Astrocyte of the cerebellum (primary cell): Measurements from ENCODE around the gene KDM3B.

Experiments
- DNase-seq: peaks from one replicate; pipeline ENCODE4 v3.0.0-alpha.2; 2011; ENCODE audit warnings: low read depth
- H3K4me3 ChIP-seq: 2 replicates; pipeline ENCODE4 v1.5.1; 2011; ENCODE audit warnings: mild to moderate bottlenecking, low read depth, low read length, moderate library complexity
- in situ Hi-C: cut with HindIII; loops from 2 replicates; pipeline ENCODE4 v1.10.0; 2017; ENCODE audit warnings: low sequenced_read_pairs
- TF ChIP-seq, protein P1 (sequence below): IDR thresholded peaks from 2 replicates; pipeline ENCODE4 v1.5.1; 2012; ENCODE audit warnings: low read length, low read depth, moderate library complexity, mild to moderate bottlenecking; ENCODE audit errors: missing control alignments

Gene KDM3B

DNA sequence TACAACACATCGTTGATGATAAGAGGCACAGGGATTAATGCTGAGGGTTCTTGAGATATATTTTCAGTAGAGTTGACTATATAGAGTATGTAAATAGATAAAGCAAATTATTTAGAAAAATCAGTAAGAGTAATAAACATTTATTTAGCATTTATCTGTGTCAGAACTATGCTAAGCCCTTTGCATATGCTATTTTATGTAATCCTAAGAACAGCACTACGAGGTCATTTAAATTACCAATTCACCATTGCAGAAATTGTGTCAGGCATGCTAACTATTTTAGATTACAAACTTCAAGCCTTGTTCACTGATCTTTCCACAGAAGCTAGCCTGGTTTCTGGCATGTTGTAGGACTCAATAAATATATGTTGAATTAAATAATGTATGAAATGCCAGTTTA lies 66.0 kb downstream of the KDM3B start:
- TF ChIP-seq, protein P1, sequence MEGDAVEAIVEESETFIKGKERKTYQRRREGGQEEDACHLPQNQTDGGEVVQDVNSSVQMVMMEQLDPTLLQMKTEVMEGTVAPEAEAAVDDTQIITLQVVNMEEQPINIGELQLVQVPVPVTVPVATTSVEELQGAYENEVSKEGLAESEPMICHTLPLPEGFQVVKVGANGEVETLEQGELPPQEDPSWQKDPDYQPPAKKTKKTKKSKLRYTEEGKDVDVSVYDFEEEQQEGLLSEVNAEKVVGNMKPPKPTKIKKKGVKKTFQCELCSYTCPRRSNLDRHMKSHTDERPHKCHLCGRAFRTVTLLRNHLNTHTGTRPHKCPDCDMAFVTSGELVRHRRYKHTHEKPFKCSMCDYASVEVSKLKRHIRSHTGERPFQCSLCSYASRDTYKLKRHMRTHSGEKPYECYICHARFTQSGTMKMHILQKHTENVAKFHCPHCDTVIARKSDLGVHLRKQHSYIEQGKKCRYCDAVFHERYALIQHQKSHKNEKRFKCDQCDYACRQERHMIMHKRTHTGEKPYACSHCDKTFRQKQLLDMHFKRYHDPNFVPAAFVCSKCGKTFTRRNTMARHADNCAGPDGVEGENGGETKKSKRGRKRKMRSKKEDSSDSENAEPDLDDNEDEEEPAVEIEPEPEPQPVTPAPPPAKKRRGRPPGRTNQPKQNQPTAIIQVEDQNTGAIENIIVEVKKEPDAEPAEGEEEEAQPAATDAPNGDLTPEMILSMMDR = no peak
- in situ Hi-C loops = no loop called here
- no peak overlapping the region for H3K4me3 ChIP-seq
- DNase-seq = no peak

DNA sequence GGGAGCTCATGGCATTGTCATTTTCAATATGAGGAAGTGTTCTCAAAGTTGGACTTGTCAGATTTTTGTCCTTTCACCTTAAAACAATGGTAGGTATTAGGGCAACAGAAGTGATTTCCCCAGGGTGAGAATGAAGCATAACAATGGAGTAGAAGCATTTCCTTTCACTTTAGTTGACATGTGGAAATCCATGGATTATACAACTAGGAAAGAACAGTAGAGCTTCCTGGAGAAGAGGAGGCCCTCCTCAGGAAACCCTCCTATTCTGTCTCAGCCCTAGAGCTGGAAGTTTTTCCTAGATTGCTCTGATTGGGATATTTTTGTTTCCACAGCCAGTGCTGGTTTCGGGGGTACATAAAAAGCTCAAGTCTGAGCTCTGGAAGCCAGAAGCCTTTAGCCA lies 72.6 kb downstream of the KDM3B start:
- DNase-seq = no peak
- no peak overlapping the region for H3K4me3 ChIP-seq
- in situ Hi-C loops = no loop called here
- TF ChIP-seq, protein P1 = no peak

DNA sequence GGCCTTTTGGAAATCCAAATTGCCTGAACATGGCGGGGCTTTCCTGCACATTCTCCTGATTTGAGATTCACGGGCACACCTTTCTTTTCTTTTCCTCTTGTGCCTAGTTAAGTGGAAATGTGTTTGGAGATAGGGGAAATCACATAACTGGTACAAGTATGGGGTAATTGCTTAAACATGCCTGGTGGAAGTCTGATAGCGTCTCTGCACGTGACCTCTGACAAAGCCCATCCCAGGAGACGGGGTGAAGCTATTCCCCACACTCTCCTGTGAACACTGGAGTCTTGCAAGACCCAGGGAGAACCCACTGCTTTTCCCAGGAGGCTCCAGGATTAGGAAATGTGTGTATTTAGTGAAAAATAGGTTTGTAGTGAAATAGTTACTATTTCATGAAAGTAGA lies 83.5 kb downstream of the KDM3B start:
- in situ Hi-C loops = no loop called here
- TF ChIP-seq, protein P1 = no peak
- H3K4me3 ChIP-seq = no peak overlapping the region

DNA sequence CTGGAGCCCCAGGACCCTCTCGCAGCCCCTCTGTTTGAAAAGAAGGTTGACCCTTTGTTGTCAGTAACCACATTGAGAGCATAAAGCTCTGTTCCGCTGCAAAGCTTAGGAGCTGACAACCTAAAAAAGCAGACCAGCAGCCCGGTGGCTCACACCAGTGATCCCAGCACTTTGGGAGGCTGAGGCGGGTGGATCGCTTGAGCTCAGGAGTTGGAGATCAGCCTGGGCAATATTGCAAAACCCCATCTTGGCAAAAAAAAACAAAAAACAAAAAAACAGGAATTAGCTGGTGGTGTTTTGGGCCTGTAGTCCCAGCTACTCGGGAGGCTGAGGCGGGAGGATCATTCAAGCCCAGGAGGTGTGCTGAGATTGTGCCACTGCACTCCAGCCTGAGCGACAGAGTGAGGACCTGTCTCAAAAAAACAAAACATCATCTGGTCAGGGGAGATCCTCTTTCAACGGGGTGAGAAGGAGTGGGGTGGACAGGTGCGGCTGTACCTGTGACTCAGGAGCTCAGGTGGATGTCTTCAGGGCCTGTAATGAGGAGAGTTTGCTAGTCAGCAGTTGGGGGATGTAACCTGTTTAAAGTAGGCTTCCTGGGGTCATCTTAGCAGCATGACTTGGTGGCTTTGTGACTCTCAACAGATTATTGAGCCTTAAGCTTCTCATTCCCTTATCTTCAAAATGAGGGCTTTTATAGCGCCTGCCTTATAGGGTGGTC lies 85.7 kb downstream of the KDM3B start:
- no peak for DNase-seq
- in situ Hi-C loops = no loop called here
- peak overlapping the region; percentile 57 for H3K4me3 ChIP-seq
- TF ChIP-seq, protein P1 = no peak

More for the DNA sequence above, 83.5 kb downstream of the KDM3B start:
- DNase-seq = no peak

DNA sequence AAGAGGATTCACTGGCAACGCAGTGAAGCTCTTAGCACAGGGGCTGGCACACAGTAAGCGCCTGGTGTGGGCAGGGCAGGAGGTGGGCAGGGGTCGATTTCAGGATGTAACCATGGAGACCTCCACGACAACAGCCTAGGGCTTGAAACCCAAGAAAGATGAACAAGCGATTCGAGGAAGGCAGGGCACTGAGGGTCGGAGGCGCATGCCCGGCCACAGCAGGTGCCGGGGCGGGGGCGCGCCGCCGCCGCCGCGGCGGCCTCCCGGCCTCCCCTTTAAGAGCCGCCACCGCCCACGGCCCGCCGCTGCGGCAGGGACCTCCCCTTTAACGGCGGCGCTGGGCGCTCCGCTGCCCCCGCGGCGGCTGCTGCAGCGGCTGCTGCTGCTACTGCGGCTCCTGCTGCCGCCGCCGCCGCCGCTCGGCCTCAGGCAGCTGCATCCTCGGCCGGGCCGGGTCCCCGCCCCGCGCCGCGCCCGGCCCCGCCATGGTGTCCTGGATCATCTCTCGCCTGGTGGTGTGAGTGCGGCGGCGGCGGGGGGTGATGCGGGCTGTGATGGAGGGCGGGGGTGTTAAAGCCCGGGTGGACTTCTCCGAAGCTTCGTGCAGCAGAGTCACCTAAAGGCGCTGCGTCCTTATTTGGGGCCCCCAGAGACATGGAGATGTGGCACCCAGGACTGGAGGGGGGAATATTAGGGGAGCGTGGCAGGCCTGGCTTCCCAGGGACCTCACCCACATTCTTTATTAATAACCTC lies 86.4 kb downstream of the KDM3B start, which contains the start of gene REEP2:
REEP2 (plus strand) TSS at position 334 of the 753 bp plus-strand sequence; CDS start at position 486, 152 bp downstream.
- in situ Hi-C loops = no loop called here
- H3K4me3 ChIP-seq = peak within 1 kb of the TSS; percentile 57
- TF ChIP-seq, protein P1 = no peak
- DNase-seq = no peak

DNA sequence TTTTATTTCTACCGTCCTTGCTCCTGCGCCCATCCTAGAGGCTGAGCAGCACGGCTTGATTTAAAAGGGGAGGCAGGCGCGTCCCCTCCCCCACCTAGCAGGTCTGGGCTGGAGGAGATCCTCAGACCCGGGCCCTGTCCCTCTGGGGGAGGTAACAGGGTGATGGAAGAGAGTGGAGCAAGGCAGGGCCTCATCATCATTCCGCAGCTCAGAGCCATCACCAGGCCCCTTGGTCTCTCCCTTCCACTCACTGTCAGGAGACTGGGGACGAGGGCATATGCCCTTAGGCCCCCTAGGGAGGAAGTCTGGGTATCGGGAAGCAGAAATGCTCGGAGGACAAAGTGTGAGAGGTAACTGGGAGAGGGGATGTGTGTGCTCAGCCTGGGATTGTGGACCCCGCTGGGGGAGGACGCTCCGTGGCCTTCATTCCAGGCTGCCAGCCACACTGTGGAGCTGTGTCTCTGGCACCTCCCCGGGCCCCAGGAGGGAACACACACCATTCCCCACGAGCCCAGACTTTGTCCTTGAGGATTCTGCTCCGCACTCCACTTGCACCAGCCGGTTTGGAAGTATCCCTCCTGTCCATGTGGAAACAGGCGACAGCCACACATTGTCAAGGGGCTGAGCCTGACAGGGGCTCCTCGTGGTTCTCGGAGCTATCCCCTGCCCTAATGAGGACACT lies 87.1 kb downstream of the KDM3B start:
- peak overlapping the region; percentile 57 for H3K4me3 ChIP-seq
- TF ChIP-seq, protein P1 = no peak
- in situ Hi-C loops = no loop called here
- no peak for DNase-seq
